Stimulated activated CD8-positive, alpha-beta memory T cell treated with anti-CD3 and anti-CD28 coated beads, Interleukin-7, amount 100 ng/mL, for 48 hours (primary cell): ENCODE data around the gene VWA3B.
"Not testable (repeated sequence)": the region's sequence is repeated elsewhere in the genome, so short reads cannot be mapped to it uniquely, and the experiment has no call there.

ENCODE experiments used
- DNase-seq, 2 donors: peaks; one replicate each; pipeline ENCODE4 v3.0.0-alpha.2; 2020; ENCODE audit warnings: low read depth in 1 of 2; ENCODE audit errors: extremely low read depth in 1 of 2

The VWA3B gene

GRCh38 chr2:98320171-98320570 lies 233.2 kb downstream of the VWA3B start:
- DNase-seq, result not testable (repeated sequence)

GRCh38 chr2:98324181-98324580 lies 237.2 kb downstream of the VWA3B start:
- no peak for DNase-seq

- DNase-seq, result no peak
Measured at GRCh38 chr2:98327776-98328175, 240.8 kb downstream of the VWA3B start.

DNA sequence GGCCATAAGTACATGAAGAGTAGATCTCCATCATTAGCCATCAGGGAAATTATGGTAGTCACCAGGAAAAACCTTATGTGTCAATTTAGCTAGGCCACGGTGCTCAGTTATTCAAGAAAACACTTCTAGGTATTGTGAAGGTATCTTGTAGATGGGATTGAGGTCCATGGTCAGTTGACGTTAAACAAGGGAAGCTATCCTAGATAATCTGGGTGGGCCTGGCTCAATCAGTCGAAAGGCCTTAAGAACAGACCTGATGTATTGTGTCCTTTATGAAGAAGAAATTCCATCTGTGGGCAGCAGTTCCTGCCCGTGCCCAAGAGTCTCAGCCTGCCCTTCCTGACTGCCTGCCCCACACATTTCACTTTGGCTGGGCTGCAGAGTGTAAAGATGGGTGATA lies 242.6 kb downstream of the VWA3B start:
- no peak for DNase-seq

DNA sequence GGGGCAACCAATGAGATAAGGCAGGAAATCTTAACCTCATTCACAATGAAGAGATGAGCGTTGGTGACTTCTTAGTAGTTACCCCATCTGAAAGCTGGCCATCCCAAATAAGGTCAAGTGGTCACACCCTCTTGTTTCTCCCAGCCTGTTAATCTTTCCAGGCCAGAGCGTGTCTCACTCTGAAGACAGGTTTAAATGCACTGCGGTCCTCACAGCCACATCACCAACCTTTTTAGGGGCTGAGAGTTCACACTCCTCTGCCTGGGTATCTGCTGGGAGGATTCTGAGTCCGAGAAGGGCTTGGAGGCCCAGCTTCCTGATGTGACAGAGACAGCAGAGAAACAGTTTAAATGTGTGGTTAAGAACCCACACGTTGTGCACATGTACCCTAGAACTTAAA lies 246.0 kb downstream of the VWA3B start:
- no peak for DNase-seq

DNA sequence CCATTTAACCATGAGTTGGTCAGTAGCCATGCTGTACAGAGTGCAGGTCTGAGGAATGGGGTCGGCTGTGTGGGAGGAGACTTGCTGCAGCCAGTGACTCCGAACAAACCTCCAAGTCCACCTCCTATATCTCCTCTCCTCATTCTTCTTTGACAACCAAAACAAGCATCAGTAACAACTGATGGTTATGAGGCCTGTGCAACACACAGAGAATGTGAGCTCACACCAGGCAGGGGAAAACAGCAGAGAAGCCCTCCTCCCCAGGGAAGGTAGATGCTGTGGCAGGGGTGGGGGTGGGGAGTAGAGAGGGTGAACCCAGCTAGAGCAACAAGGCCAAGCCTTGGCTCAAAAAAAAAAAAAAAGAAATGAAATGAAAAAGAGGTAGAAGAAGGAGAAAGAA lies 247.0 kb downstream of the VWA3B start:
- no peak for DNase-seq

- DNase-seq, result no peak
Measured at GRCh38 chr2:98334439-98335078, 247.6 kb downstream of the VWA3B start.

DNA sequence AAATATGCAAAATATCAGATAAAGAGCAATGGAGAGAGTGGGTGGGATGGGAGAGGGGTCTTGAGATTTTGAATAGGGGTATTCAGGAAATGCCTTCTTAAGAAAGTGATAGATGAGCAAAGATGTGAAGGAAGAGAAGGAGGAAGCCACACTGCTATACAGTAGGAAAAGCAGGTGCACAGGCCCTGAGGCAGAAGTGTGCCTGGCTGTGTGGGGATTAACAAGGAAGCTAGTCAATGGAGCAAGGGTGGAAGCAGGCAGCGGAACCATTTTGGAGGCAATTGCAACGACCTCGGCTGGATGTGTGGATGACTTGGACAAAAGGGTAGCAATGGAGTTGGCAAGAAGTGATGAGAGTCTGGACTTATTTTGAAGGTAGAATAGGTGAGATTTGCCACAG lies 248.3 kb downstream of the VWA3B start:
- DNase-seq, result no peak

DNA sequence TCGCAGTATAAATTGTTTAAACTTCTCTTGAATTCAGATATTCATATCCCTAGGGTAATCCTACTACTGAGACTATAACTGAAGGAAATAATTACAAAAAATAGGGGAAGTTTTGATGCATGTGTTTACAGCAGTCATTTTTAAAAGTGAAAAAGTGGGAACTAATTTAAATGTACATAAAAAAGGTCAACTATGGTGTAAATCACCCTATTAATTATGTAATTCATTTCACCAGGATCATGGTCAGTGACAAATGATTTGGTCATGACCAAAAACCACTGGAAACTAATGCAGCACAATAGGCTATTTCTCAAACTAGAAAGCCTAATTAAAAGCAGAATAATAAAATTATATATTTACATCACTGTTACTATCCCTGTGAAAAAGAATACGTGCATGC lies 254.3 kb downstream of the VWA3B start:
- DNase-seq, result no peak

DNA sequence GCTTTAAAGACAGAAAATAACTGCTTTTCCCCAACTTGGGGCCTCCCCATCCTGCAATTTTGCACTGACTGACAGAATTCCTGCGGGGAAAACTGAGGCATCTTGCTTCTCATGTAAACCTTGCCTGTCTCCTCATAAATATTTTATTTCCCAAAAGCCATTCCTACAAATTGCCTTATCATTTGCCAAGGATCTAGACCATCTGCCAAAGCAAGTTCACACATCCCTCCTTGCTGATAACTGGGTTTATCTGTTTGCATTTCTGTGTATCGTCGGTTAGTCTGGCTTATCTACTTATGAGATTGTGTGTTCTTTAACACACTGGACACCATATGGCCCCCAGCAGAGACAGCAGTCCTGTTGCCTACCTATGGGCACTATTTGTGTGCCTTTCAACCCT lies 256.3 kb downstream of the VWA3B start:
- no peak for DNase-seq

- no peak for DNase-seq
Measured at GRCh38 chr2:98346311-98347236, 259.6 kb downstream of the VWA3B start, which contains the start of gene CNGA3. Gene CNGA3, plus strand, starts transcription at chr2:98346456. Its CDS starts 23,520 bp downstream, at chr2:98369976.

- no peak for DNase-seq
Measured at GRCh38 chr2:98347298-98348065, 260.5 kb downstream of the VWA3B start.

- DNase-seq, result no peak
Measured at GRCh38 chr2:98348066-98348561, 261.1 kb downstream of the VWA3B start.

DNA sequence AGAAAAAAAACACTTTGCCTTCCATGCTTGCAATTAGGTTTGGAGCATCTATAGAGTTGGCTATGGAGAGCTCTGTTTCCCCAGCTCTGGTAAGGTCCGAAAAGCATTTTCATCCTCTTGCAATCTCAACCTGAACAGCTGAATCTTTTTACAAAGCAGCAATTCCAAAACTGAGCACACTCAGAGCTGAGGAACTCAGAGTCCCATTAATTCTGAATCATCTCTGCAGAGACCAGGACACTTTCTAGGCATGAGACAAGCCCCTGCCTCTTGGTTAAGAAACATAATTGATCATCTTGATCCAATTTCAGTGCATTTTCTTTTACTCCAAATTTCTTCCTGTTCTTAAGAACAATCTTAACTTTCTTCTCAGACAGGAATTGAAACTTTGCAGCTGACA lies 263.4 kb downstream of the VWA3B start:
- no peak for DNase-seq

DNA sequence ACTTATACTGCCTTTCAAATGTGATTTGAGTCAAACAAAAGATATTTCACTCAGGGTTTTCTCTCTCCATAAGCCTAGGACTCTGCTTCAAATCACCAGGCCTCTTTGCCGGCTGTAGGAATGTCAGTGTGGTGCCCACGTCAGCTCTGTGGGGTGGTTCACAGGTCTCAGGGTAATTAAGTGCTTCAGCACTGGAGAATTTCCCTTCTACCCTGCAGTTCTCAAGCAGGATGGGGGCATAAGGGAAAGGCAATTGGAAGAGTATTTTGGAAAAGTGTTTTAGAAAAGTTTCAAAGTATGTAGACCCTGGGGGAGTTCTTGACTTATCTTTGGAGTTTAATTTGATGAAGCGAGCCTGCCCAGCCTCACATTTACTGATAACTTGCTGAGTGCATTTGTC lies 268.9 kb downstream of the VWA3B start:
- no peak for DNase-seq

DNA sequence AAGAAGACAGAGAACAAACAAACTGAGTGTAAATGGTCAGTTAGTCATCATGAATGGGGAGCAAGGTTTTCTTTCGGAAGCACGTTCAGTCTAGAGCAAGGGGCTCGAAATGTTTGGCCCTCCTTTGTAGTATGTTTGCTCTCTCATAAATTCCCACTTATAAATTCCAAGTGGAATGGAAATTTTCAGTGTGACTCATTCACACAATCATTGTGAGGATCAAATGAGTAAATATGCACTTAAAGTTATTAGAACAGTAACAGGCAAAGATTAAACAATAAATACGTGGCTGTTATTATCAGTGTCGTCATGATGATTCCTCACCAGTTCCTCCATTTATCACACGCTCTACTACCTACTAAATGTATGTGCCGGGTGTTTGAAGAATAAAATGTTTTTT lies 269.8 kb downstream of the VWA3B start:
- no peak for DNase-seq

DNA sequence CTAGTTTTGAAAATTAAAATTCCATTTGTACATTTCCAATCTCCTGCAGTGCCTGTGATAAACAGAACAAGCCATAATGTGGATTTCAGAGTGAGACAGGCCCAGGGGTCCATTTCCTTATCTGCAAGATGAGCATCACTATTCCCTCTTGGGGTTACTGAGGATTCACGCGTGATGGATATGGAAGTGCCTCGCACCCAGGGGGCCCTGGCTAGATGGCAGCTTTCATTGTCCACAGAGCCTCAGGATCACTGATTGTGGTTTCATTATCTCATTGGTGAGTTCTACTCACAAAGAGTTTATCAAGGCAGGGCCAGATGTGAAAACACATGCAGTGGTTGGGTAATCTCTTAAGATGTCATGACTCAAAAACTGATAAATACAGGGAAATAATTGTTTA lies 270.9 kb downstream of the VWA3B start:
- DNase-seq, result no peak

DNA sequence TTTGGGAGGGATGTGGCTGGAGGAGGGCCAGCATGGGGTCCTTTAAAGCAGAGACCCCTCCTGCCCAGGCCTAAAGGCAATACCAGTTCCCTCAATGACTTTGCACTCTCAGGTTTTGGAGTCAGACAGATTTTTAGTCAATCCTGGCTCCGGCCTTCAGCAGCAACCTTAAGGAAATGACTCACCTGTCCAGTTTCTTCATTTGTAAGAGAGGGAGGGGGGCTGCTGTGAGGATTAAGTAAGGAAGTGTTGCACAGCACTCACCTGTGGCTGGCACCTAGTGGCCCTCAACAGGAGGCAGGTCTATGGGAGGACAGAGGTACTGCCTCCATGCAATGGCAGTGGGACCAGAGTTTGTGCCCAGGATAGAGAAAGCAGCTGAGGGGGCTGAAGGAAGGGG lies 273.0 kb downstream of the VWA3B start:
- DNase-seq, result no peak
